Muscle of leg (tissue), 11 donors: ENCODE data around the gene A3GALT2. TPM values are rescaled to one million over a fixed set of nuclear protein-coding genes. Genes with fewer than 3 reads are reported as not detected.

Experiments
- DNase-seq: peaks from one replicate; pipeline ENCODE4 v3.0.0; 2013
- H3K27ac ChIP-seq: one replicate; pipeline ENCODE4 v1.5.1; 2013; ENCODE audit warnings: mild to moderate bottlenecking, low read length, control low read depth
- H3K27me3 ChIP-seq: one replicate; pipeline ENCODE4 v1.6.1; 2013; ENCODE audit warnings: low read length; ENCODE audit not compliant: control insufficient read depth, insufficient read depth
- H3K36me3 ChIP-seq: one replicate; pipeline ENCODE4 v1.6.1; 2013; ENCODE audit warnings: low read length; ENCODE audit not compliant: control insufficient read depth, insufficient read depth
- H3K4me1 ChIP-seq: one replicate; pipeline ENCODE4 v1.6.1; 2013; ENCODE audit warnings: low read length; ENCODE audit not compliant: control insufficient read depth, insufficient read depth
- H3K4me3 ChIP-seq: one replicate; pipeline ENCODE4 v1.5.1; 2013; ENCODE audit warnings: low read length, control low read depth
- H3K9me3 ChIP-seq: replicated peaks from 2 replicates; pipeline ENCODE4 v1.6.1; 2013; ENCODE audit warnings: low read depth, low read length; ENCODE audit not compliant: control insufficient read depth
- WGBS: methylation state at CpG from one replicate; pipeline ENCODE4 v1.1.5; 2013; ENCODE audit warnings: missing lambda C conversion rate; ENCODE audit not compliant: insufficient coverage; 5-methylcytosine and 5-hydroxymethylcytosine counted together
- polyA plus RNA-seq, 8 donors: library from polyadenylated mRNA; unstranded; fragments of 120-200 nt; gene quantifications; one replicate each; pipeline versions ENCODE4 v1.2.1 to v1.2.3, GENCODE V29; 2013; ENCODE audit warnings: inconsistent platforms in 1 of 8, low replicate concordance in 1 of 8; ENCODE audit not compliant: insufficient read length in 8 of 8, insufficient read depth in 1 of 8
- total RNA-seq: library from RNA; stranded (reverse); fragments of 120-200 nt; gene quantifications from one replicate; pipeline ENCODE4 v1.2.4, GENCODE V29; 2013

The A3GALT2 gene
- total and polyA plus RNA-seq, 9 donors, result 0.13 to 0.21 TPM; not detected in 7

DNA sequence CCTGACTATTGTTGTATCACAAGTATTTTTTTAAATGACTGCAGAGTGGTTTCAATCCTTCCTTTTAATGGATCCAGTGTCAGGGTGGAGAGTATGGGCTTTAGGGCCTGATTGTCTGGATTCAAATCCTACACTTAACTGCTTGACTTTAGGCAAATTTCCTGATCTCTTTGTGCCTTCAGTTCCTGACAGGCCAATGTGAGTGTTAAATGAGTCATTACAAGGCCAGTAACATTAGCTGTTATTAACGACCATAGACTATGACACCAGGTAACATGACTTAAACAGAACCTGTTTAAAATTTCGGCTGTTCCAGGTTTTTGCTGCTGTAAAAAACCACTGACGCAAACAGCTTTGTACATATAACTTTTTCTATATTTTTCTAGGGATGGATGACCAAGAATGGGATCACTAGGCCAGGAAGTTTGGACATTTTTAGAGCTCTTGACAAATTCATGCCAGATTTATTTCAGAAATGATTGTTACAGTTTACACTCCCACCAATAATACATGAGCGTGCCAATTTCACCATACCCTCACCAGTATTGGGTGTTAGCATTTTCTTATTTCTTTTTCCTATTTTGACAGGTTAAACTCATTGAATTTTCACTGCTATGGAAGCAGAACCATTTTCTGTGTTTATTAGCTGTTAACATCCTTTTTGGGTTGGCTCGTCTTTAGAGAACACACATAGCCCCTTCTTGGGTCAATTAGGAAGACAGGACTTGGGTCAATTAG lies 53.3 kb downstream of the A3GALT2 start:
- 41% methylated on average over 2 of the region's 5 CpGs for WGBS
- no peaks in the 10 kb centered on the region for H3K9me3 ChIP-seq
- peaks cover 32% of the 10 kb centered on the region for H3K4me1 ChIP-seq
- H3K27ac ChIP-seq, result no peak overlapping the region
- H3K36me3 ChIP-seq, result peaks cover 31% of the 10 kb centered on the region
- H3K27me3 ChIP-seq, result no peaks in the 10 kb centered on the region
- H3K4me3 ChIP-seq, result no peak overlapping the region
- no peak for DNase-seq

DNA sequence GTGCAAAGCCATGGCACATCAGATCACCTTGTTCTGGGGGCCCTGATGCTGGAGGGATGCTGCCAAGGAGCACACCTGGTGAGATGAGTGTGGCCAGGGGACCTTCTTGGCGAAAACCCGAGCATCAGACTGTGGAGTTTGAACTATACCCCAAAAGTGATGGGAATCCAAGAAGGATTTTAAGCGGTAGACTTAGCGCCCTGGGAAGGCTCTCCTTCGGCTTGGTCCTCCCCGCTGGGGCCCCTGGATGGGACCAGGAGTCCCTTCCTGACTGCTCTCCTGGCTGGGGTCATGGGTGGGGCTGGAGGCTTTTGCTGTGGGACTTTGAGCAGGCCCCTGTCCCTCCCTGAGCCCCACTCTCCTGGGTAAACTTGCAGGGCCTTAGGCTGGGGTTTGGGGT lies 54.1 kb downstream of the A3GALT2 start:
- DNase-seq, result no peak
- H3K36me3 ChIP-seq, result peaks cover 32% of the 10 kb centered on the region
- H3K4me1 ChIP-seq, result peaks cover 29% of the 10 kb centered on the region
- no peaks in the 10 kb centered on the region for H3K27me3 ChIP-seq
- H3K9me3 ChIP-seq, result no peaks in the 10 kb centered on the region
- no peak overlapping the region for H3K27ac ChIP-seq
- WGBS, result 75% methylated on average over 2 of the region's 6 CpGs
- H3K4me3 ChIP-seq, result no peak overlapping the region

DNA sequence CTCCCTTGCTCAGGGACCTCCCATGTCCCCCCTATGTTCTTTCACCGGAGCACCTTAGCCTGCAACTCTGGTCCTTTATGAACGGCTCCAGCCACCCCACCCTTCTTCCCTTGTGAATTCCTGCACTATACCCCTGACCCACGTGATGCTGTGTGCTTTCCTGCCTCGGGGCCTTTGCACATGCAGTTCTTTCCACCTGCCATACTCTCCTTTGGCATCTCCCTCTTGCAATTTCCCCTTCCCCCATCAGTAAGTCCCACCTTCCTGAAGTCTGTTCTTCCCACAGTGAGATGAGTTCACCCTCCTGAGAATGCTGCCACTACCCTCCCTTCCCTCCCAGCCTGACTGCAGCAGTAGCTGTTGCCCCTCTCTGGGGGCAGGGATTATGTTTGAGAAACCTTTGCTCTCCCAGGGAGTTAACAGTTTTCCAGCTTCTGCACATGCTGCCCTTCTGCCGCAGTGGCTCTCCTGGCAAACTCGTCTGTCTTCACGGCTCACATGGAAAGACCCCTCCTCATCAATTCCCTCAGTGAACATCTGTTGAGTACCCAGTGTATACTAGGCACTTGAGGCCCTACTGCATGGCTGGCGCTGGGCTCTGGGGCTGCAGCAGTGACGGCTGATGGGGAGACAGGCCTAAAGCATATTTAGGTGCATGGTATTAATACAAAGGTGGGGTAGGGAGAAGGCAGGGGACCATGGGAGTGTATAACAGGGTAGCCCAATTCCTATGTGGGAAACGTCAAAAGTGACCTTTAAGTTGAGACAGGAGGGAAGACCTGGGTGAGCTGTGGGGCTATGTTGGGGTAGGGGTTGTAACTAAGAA lies 54.9 kb downstream of the A3GALT2 start:
- Histone ChIP-seq H3K4me3 (no peak overlapping the region), H3K27me3 (no peaks in the 10 kb centered on the region), H3K36me3 (peaks cover 26% of the 10 kb centered on the region), H3K27ac (no peak overlapping the region), H3K9me3 (no peaks in the 10 kb centered on the region), H3K4me1 (peaks cover 33% of the 10 kb centered on the region)
- no peak for DNase-seq
- 76% methylated on average over 10 of the region's 10 CpGs for WGBS

DNA sequence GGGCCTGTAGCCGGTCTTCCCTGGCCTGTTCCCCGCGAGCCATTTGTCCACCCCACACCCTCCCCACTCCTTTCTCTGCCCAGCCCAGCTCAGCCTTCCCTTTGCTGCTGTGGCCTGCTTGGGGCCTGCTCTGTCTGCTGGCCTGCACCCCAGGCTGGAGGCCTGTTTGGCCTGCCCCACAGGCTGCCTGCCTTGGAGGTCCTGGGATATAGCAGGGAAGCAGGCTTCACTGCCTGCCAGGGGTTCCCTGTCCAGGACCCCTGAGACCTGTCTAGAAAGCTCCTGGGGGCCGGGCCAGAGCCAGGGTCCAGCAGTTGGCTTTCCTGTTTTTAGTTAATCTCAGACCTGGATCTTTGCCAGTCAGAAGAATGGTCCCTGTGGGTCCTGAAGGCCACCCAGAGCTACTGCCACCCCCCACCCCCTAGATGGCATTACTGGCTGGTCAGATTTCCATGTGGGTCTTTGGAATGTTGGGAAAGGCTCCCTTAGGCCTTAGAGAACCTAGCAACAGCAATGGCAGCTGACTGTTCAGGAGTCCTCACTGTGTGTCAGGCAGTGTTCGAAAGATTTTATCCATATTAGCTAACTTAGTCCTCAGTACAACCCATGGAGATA lies 56.9 kb downstream of the A3GALT2 start:
- no peak overlapping the region for H3K27ac ChIP-seq
- no peak for DNase-seq
- no peaks in the 10 kb centered on the region for H3K27me3 ChIP-seq
- peaks cover 35% of the 10 kb centered on the region for H3K4me1 ChIP-seq
- WGBS, result 83% methylated on average over 1 of the region's 5 CpGs
- H3K4me3 ChIP-seq, result no peak overlapping the region
- H3K36me3 ChIP-seq, result peaks cover 13% of the 10 kb centered on the region
- no peaks in the 10 kb centered on the region for H3K9me3 ChIP-seq

DNA sequence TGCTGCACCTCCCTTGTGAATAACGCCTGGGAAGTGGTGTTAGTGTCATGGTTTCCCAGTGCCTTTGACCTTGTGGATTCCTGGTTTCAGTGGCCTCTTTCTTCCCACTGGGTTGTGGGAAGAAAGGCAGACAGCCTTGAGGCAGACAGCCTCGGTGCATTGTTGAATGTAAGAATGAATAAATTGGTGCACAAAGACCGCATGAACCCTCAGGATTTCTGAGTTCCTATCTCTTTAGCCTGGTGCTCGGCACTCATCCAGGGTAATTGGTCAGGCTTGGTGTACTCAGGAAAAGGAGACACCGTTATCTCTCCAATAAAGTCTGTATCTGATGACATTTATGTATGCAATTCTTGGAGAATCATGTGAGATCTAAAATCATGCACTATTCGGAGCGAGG lies 59.6 kb downstream of the A3GALT2 start:
- H3K9me3 ChIP-seq, result no peaks in the 10 kb centered on the region
- H3K36me3 ChIP-seq, result peaks cover 13% of the 10 kb centered on the region
- WGBS, result 44% methylated on average over 1 of the region's 7 CpGs
- no peak overlapping the region for H3K27ac ChIP-seq
- no peak overlapping the region for H3K4me3 ChIP-seq
- no peaks in the 10 kb centered on the region for H3K27me3 ChIP-seq
- peaks cover 41% of the 10 kb centered on the region for H3K4me1 ChIP-seq
- no peak for DNase-seq

DNA sequence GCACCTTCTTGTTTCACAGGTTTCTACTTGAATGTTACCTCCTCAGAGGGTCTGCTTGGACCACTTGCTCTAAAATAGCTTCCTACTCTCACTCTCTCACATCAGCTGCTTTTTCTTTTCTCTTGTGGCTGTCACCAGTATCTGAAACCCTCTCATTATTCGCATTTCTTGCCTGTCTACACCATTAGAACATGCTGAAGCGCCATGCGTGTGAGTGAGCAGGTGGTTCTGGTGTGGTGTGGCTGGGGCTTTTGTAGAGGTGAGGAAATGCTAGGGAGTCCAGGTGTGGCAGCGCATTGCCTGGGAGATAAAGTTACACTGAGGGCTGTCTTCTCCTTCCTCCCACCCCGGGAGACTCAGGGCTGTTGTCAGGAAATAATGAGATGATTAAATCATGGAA lies 60.5 kb downstream of the A3GALT2 start:
- H3K4me1 ChIP-seq, result peaks cover 44% of the 10 kb centered on the region
- no peak overlapping the region for H3K4me3 ChIP-seq
- DNase-seq, result no peak
- H3K36me3 ChIP-seq, result peaks cover 9% of the 10 kb centered on the region
- H3K9me3 ChIP-seq, result no peaks in the 10 kb centered on the region
- H3K27me3 ChIP-seq, result no peaks in the 10 kb centered on the region
- H3K27ac ChIP-seq, result no peak overlapping the region
- no CpG with 5 or more reads among the region's 5 CpGs for WGBS

DNA sequence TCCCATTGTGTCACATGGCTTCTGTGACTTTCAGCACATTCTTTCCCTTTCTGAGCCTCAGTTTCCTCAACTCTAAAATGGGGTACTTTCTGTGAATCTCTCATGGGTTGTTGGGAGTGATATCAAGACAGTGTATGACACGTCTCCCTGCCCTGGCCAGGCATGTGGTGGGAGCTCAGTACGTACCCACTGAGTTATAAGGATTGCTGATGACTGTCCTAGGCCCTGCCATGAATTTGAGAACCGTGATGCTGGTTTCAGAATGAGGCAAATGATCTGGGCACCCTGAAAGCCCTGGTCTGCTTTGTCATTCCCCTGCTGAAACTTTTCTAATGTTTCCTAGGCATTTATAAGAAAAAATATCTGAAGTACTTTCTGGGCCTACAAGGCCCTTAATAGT lies 61.0 kb downstream of the A3GALT2 start:
- no peaks in the 10 kb centered on the region for H3K27me3 ChIP-seq
- 72% methylated on average over 3 of the region's 3 CpGs for WGBS
- H3K4me3 ChIP-seq, result no peak overlapping the region
- DNase-seq, result no peak
- H3K9me3 ChIP-seq, result no peaks in the 10 kb centered on the region
- H3K4me1 ChIP-seq, result peaks cover 44% of the 10 kb centered on the region
- no peak overlapping the region for H3K27ac ChIP-seq
- peaks cover 9% of the 10 kb centered on the region for H3K36me3 ChIP-seq

DNA sequence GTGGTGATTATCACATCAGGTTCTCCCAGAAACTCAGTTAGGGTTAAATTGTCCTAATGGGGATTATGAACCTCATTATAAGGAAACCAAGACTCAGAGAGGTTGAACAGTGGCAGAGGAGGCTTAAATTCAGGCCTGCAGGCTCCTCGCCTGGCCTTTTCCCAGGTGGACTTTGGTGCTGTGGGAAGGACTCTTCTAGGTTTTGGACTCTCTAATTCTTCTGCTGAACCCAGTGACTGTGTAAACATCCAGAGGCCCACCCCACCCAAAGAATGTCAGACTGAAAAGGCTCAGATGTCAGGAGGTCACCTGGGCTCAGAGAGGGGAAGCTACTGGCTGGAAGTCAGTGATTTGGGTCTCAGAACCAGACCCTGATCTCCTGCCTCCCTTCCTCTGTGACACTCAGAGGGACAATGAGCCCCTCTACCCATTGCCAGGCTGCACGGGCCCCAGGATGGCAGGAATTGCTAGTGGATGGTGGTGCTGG lies 62.1 kb downstream of the A3GALT2 start:
- H3K36me3 ChIP-seq, result peaks cover 9% of the 10 kb centered on the region
- no peak overlapping the region for H3K4me3 ChIP-seq
- peaks cover 36% of the 10 kb centered on the region for H3K4me1 ChIP-seq
- 33% methylated on average over 1 of the region's 2 CpGs for WGBS
- no peaks in the 10 kb centered on the region for H3K9me3 ChIP-seq
- no peak overlapping the region for H3K27ac ChIP-seq
- no peak for DNase-seq
- no peaks in the 10 kb centered on the region for H3K27me3 ChIP-seq

DNA sequence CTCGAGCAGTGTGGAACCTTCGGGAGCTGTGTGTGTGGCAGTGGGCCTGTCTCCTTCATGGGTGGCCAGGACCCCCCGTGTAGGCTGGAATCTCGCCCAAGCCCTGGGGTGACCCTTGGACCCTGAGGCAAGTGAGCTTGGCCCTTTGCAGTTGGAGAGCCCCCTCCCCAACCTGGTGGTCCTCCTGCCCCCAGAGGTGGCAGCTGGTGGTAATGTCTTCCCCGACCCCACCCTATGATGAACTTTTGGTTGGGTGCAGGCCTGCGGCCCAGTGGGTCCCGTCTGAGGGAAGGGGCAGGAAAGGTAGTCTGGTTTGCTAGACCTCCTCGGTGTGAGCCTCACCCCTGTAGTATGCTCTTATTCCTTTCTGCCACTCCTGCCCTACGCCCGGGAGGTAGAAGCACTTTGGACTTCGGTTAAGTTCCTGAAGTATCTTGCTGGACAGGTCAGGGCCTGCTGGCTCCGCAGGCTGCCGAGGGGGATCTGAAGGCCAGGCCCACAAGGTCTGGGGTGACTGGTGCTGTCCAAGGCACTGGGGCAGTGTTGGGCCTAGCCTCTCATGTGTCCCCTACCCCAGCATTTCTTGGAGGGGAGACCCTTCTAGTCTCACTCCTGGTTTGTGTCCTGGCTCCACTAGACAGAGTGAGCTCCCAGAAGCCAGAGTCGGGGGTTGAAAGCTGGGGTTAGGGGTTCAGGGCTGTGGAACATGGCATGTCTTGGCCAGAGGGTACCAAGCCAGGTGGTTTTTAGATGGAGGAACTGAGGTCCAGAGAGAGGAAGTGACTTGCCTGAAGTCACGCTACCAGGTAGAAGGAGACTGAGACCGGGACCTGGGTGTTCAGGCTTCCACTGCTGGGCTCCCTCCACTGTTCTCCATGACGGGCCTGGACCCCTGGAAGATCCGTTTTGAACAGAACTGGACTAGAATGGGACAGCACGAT lies 62.9 kb downstream of the A3GALT2 start:
- no peak for DNase-seq
- Histone ChIP-seq H3K4me1 (peaks cover 32% of the 10 kb centered on the region), H3K27me3 (no peaks in the 10 kb centered on the region), H3K9me3 (no peaks in the 10 kb centered on the region), H3K36me3 (peaks cover 9% of the 10 kb centered on the region), H3K27ac (peak overlapping the region; percentile 83), H3K4me3 (peak overlapping the region; percentile 89)
- WGBS, result 30% methylated on average over 8 of the region's 19 CpGs
